Embryonic facial prominence (tissue), 1 donor: ENCODE results near the gene ADAMTS1.
"Not testable (repeated sequence)": the region's sequence is repeated elsewhere in the genome, so short reads cannot be mapped to it uniquely, and the experiment has no call there.

Source experiments
- DNase-seq: peaks from one replicate; pipeline ENCODE4 v3.0.0-alpha.2; 2016; ENCODE audit errors: extremely low spot score

Gene ADAMTS1

DNA sequence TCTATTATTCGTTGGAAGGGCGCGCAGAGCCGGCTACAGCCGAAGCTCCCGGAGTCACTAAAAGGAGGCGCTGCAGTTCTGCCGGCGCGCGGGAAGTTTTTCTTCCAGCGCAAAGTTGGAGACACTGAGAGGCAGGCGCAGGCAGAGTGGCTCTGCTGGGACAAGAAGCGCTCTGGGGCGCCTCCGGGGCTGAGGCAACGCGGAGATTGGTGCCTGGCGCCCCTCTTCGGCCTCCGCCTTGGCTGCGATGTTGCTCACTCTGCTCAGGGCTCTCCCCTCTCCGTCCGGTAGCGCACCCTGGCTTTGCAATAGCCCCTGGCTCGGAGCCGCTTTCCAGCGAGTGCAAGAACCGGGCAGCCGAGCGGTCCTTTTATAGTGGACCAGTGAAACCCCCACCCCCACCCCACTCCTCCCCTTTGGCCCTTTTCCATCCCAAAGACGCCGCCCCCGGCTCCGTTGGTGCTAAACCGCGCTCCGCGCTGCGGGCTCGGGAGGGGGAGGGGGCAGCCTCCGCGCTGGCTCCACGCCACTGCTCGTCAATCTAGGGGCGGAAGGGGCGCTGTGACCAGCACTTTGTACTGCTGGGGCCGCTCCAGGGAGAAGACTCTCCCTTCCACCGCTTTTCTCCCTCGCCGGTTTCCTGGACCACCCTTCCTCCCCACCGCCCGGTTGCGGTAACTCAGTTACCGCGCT is at the start of gene ADAMTS1:
Gene ADAMTS1, minus strand, starts transcription at position 344 of the 693 bp plus-strand sequence. CDS start 455 bp downstream, outside the sequence.
- DNase-seq = peak; percentile 79

DNA sequence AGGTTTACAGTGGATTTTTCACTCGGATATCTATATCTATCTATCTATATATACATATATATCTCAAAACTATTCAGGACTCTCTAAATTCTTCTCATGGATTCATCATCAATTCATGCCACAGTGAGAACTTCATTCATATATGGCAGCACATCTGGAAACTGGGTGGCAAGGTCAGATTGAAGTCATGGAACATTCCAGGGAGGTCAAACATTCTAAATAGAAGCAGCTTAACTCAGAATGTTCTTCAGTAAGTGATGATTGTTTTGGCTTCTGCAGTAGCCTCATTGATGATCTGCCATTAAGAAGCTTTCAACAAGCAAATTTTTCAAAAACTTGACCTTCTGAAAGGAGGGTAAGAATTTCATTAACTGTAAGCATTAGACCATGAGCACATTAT is 46.9 kb upstream of the ADAMTS1 start:
- DNase-seq = no peak

DNA sequence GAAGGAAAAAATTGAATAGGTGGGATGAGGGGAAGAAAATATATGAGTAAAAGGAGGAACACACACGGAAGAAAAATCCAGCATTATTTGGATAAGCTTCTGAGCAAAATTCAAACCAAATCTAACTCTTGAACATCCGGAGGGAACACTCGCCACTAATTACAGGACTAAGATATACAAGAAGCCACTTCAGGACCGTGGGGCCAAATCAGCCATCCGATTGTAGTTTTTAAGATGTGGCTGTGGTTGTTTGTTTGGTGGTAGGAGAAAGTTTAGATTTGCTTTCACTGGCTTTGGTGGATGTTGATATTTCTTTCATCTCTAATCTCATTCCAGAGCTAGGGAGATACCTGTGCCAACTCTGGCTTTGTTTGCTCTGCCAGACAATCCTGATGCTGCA is 43.7 kb upstream of the ADAMTS1 start:
- DNase-seq = no peak

DNA sequence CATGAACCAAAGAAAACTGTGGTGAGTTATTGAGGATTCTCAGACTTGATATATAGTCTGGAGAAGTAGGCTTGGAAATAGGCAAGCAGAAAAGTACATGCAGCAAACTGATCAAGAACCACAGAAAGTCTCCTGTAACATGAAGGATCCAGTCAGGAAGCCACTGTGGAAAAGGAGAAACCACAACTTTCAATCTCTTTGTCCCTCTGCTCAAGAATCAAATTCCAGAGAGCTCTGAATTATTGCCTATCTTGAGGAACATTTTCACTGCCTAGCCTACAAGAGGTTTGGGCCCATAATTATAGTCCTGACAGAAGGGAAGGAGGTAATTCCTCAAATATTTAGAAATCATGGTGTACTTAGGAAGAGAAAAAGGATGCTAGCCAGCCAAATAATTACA is 43.0 kb upstream of the ADAMTS1 start:
- no peak for DNase-seq

DNA sequence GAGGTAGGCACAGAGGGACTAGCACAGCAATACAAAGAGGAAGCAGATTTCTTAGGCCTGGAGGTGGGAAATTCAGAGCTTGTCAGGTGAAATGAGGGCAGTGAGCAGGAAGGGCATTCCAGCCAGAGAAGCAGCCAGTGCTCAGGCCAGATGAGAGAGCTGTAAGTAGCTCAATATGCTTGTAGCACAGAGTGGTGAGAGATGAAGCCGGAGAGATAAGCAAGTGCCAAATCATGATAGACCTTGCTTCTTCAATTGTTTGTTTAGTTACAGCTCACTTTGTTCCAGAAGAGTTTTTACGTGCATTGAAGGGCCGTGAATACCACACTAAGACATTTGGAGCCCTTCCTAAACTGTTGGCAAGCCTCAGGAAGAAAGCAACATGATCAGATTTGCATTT is 42.0 kb upstream of the ADAMTS1 start:
- DNase-seq = no peak

DNA sequence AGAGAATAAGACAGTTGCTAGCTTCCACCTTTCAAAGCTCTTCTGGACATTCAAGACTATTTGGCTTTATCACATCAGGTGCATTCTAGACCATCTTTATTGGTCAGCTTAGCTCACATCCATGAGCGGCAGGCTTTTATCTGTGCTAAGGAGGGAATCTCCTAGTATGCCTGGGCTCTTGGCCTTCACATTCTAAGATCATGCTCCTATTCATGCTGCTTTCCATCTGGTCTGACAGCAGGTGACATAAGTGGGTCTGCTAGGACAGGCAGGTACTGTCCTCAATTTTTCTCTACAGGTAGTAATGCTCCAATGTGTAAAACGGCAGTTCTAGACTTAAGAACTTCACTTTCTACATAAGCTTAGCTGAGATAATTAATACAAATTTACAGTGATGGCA is 39.2 kb upstream of the ADAMTS1 start:
- no peak for DNase-seq

DNA sequence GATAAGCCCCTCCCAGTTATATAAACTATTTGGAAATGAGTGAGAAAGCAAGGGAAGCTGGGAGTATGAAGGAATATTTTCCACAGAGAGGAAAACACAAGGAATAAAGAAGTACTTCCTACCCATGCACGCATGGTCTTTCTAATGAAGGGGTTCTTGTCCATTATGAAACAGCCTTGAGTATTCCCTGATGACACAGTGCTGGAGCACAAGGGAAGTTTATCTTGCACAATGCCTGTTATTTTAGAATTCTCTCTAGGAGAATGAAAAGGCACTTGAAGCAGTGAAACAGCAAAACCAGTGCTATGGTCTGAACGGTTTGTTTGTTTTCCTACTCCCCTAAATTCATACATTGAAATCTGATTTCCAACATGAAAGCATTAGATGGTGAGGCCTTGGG is 38.6 kb upstream of the ADAMTS1 start:
- no peak for DNase-seq

DNA sequence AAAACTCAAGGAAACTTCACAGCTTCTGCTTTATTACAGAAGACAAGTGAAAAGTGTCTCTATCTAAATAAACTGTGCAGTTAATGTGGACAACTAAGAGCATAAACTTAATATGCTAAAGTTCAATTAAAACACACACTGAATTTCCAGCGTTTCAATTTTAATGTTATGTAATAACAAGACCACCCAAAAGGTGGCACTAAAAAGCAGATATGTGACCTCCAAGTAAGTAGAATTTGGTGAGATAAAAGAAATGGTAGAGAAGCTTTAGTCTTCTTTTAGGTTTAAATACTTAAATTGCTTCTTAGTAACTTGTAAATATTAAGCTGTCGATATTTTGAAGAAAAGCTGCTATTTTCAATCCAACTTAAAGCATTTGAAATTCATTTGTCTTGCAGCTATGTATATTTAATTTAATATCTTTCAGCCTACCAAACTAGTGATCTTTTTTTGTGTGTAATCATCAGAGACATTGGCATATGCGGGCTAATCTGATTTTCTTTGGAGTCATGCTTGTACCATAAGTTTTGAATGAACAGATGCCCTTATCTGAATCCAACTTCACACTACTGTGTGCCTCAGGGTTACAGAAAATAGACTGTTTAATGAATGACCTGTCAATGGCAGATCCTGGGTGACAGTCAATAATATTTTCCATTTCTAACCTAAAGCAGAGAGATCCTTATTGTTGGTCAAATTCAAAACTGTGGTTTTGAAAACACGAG is 36.5 kb upstream of the ADAMTS1 start:
- no peak for DNase-seq

DNA sequence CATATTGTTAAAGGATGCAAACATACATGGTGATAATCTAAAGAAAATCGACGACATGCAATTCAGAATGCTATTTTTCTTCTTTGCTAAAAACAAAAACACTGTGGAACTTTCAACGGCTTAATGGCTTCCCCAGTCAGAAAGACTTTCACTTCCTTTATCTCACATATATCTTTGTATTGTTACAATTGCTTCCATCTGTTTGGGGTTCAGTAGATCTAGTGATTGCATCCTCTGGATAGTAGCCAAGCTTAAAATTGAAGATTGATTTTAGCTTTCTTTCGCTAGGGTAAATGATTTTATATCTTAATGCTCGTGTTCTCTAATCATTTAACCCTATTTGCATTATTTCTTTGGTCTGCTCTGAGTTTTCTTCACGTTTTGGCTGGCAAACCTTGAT is 31.8 kb upstream of the ADAMTS1 start:
- no peak for DNase-seq

DNA sequence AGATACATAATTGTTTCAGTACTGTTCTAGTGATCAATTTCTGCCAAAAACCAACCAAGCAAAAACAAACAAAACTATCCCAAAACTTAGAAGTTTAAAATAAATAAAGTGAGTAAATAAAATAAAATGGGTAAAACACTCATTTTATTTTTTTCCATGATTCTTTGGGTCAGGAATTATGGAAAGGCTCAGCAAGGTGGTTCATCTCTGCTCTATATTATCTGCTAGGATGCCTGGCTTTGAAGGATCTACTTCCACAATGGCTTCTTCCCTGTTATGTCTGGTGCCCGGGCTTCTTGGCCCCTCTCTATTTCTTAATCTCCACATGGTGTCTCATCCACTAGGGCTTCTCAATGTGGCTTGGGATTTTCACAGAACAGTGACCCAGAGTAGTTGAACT is 29.1 kb upstream of the ADAMTS1 start:
- DNase-seq = no peak

DNA sequence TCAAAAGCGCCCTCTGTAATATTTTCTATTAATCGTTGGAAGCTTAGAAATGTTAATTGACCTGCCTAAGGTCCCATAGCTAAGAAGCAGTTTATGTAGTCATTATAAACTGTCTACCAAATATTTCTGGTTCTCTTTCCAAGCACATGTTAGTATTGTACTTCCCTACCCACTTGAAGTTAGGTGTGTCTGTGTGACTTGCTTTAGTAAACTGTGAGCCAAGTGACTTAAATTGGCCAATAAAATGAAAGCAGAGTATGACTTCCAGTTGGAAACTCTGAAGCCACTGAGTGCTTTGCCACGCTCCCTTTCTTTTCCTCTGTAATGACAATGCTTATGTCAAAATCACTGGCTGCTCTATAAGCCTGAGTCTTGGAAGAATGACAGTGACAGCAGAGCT is 20.6 kb upstream of the ADAMTS1 start:
- no peak for DNase-seq

DNA sequence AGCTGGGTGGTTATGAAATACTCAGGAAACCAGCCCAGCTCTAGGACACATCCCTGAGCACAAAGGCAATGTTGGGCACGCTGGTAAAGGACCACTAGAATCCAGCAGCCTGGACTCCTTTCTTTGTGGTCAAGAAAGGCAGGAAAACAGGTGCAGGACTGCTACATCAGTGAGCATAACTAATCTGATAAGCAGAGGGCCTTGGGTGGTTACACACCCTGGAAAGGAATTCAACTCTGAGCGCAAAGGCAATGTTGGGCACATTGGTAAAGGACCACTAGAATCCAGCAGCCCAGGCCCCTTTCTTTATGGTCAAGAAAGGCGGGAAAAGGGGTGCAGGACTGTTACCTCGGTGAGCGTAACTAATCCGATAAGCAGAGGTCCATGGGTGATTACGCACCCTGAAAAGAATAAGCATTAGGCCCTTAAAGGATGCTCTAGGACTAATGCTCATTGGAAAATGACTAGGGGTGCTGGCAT is 11.7 kb upstream of the ADAMTS1 start:
- not testable (repeated sequence) for DNase-seq

DNA sequence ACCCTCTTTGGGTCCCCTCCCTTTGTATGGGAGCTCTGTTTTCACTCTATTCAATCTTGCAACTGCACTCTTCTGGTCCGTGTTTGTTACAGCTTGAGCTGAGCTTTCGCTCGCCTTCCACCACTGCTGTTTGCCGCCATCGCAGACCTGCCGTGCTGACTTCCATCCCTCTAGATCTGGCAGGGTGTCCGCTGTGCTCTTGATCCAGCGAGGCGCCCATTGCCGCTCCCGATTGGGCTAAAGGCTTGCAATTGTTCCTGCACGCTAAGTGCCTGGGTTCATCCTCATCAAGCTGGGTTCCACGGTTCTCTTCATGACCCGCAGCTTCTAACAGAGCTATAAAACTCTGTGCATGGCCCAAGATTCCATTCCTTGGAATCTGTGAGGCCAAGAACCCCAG is 9.5 kb upstream of the ADAMTS1 start:
- not testable (repeated sequence) for DNase-seq

DNA sequence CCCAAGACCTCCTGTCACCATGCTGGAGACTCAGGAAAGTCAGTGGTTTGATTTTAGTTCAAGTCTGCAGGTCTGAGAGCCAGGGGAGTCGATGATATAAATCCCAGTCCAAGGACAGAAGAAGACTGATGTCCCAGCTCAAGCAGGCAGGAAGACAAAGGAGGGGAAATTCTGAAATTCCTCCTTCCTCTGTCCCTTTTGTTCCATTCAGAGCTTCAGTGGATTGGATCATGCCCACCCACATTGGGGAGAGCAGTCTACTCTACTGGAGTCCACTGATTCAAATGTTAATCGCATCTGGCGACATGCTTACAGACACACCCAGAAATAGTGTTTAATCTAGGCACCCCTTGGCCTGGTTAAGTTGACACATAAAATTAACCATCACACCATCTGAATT is 7.2 kb upstream of the ADAMTS1 start:
- no peak for DNase-seq

DNA sequence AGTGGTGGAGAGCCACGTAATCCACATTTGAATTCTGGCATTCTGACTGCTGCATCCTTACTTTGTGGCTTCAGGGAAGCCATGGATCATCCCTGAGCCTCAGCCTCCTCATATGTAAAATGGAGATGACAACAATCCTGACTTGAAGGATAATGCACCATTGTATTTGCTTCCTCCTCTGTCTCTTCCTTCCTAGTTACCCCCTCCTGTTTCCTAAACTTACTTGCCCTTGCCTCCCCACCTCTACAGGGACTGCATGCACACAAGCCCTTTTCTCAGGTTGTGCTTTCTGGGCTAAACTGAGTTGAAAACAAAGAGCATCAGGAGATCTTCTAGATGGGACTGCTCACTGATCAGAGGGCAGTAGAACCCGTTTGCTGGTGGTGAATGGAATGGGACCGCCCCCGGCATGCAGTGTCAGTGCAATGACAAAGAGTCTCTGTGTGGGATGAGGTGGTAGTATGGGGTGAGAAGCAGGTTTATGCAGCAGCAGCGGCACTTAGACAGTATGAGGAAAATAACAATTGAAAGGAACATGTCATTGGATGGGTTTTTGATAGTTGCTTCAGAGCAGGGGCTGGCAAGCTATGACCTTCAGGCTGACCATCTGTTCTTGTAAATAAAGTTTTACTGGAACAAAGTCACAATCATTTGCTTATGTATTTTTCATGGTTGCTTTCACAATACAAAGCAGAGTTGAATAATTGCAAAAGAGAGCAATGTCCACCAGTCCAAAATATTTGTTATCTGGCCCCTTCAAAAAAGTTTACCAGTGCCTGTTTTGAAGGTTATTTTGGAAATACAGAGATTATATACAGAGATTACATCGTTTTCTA is 6.1 kb upstream of the ADAMTS1 start:
- DNase-seq = no peak

DNA sequence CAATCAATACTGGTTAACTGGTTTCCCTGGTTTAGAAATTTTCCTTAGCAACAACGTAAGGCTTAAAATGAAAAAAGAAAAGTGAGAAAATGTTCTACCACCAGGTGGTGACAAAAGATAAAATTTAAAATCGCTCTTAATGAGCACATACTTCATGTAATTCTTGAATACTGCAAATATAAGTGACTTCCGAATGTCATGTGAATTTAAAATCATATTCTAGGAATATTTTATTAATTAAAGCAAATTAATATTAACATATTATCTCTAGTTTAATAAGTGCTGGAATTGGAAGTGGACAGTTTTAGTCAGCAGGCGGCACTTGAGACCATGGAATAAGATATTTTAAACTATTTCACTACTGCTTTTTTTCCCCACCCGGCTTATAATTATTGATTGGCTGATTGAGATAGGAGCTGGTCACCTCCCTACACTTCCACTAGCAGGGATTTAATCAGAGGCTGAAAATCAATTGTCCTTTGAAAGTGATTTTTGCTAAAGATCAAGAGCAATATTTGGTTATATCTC is 5.0 kb upstream of the ADAMTS1 start:
- peak; percentile 51 for DNase-seq

DNA sequence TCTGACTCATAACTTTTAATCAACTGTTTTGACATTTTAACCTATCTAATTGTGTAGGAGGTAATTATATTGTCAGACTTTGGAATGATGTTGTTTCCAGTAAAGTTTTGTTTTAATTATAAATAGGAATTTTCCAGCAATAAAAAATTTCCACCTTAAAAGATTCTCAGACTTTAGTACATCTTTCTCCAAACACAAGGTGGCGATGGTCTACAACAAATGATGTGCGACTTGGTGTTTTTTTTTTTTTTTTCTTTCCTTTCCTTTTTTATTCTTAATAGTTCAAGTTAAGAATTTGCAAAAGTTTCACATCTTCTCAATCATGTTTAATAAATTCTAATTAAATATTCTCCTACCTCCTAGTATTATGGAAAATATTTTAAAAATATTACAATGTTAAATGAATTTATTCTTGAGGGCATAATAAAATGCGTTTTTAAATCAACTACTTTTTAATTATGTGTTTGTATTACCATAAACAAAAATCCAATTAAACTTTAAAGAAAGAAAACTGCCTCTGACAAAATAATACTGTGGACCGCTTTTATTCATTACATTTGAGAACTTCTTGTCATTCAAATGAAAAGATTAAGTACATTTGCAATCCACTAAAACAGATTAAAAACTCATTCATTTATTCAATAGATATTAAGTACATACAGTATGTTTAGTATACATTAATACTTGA is 4.4 kb upstream of the ADAMTS1 start:
- no peak for DNase-seq

DNA sequence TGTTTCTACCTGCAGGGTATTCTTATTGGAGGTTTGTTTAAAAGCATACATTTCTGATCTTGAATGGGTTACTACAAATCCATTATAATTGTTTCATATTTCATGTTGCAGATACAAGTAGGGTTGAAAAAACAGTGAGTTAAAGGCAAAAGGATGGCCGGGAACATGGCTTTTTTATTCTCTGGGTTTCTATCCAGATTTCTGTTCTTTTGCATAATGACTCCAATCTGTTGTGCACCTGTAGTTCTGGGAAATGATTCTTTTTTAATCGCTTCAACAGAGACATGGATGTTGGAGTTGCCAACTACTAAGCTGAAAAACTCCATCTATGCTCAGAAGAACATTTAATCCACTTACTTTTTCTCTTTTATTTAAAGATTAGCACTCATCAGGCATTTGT is 2.7 kb upstream of the ADAMTS1 start:
- DNase-seq = no peak

DNA sequence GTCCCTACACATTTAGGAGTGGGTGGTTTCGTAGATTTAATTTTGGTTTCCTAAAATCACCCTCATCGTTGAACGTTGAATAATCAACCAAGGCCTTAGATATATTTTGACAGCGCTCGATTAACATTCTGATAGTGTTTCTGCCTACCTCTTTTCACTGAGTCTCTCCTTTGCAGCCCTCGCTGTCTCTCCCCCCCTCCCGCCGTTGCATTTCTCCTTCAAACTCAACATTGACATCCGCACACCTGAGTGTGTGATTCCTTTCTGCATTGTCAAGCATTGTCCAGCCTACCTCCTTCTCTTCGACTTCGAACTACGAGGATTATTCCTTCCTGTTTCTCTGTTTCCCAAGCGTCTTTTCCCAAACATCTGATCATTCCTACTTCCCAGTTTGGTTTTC is 1.8 kb upstream of the ADAMTS1 start:
- DNase-seq = no peak

DNA sequence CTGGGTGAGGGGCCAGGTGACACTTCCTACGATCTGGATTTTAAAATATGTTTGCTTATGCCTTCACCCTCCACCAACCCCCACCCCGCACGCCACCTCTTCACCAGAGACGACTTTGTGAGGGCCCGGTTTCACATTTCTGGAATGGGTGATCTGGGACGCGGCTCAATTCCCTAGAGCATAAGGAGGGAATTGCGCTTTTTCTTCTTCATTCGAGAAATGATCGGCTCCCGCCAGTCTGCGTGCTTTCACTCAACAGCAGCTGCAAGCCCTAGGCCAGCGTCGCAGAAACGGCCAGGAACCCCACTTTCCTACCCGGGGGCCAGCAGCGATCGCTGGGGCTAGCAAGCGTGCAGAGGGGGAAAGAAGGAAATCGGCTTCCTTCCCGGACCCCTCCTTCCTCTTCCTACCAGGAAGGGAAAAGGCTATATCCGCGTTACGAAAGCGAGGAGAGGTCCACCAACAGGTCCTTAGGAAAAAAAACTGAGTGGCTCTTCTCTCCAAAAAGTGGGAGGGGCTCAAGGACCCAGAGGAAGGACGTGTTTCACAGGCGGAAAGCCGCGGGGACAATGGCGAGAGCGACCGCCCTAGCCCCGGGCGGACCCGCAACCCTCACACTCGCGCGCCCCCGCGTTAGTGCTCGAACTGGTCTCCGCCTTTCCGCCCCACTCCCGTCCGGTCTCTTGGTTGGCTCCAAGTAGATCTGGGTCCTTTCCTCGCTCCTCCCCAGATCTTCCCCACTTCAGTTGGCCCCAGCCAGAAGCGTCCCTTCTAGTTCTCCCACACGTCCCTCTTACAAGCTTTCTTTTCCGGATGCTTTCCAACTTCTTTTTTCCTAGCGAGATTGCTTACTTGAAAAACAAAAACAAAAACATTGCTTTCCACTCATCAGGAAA is 1.1 kb upstream of the ADAMTS1 start:
- DNase-seq = peak; percentile 66

DNA sequence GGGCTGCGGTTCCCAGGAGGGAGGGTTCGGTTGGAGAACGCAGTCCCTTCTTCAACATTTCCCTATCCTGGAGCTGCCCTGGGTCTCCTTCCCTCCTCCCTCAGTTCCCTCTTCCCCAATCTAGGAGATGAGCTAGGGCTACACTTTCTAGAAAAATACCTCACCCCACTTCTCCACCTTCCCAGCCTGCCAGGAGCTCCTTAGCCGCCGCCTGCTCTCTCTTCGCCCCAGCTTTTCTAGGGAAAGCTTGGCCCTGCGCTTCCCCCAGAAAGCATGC is 488 bp upstream of the ADAMTS1 start:
- no peak for DNase-seq
